Astrocyte (in vitro differentiated cells and primary cell): ENCODE measurements around the gene AMIGO1.

ENCODE experiments used
- CTCF ChIP-seq: IDR thresholded peaks from 2 replicates; pipeline ENCODE4 v1.5.1; 2011; ENCODE audit warnings: low read depth, mild to moderate bottlenecking, inconsistent platforms, low read length, moderate library complexity; ENCODE audit not compliant: insufficient read depth
- EZH2 ChIP-seq: IDR thresholded peaks from 2 replicates; pipeline ENCODE4 v1.6.1; 2012; ENCODE audit warnings: mild to moderate bottlenecking, low read length, inconsistent platforms; ENCODE audit not compliant: insufficient read depth

- no peak for TF ChIP-seq EZH2
- no peak for TF ChIP-seq CTCF
Observed at GRCh38 chr1:109514846-109515245, 5.3 kb upstream of the AMIGO1 start.
